ENCODE results near the gene RPS6KA3. TPM values are rescaled to one million over a fixed set of nuclear protein-coding genes. Genes with fewer than 3 reads are reported as not detected.
A peak's percentile ranks its signal among the peaks of the same experiment; 100 is the strongest.

Gene RPS6KA3
- total and polyA plus RNA-seq, 10 donors, result 8.4 to 85.9 (median 60.4) TPM

- Histone ChIP-seq H3K9me3 (no peaks in the 10 kb centered on the region), H3K4me3 (no peak overlapping the region), H3K36me3 (peaks cover 0 to 9% (median 4%) of the 10 kb centered on the region in 6 donors), H3K4me1 (peaks cover 19 to 29% (median 22%) of the 10 kb centered on the region in 6 donors), H3K27ac (no peak overlapping the region), H3K27me3 (replicated peaks in 1 of 7) (no peaks in the 10 kb centered on the region)
- no peak for DNase-seq
- TF ChIP-seq CTCF (IDR thresholded peaks at IDR 0.05 in 8 of 11, conservative IDR thresholded peaks at IDR 0.05 in 3 of 11), result no peak
- TF ChIP-seq POLR2AphosphoS5 (IDR thresholded peaks at IDR 0.05), result no peak
- no peak for TF ChIP-seq POLR2A (IDR thresholded peaks at IDR 0.05)
- 81 to 90% (median 86%) methylated on average over 6 of the region's 6 CpGs for WGBS, 5 donors
- intact Hi-C loops (cut with DNase I; ENCODE audit: low total_unique reads), result no loop called here
Observed at GRCh38 chrX:20143111-20143510, 123.6 kb downstream of the RPS6KA3 start.

- 0 to 6% (median 3%) methylated on average over 25 to 80 of the region's 82 CpGs for WGBS, 5 donors
- Histone ChIP-seq H3K27me3 (replicated peaks in 1 of 7) (no peaks in the 10 kb centered on the region), H3K4me1 (peaks cover 19 to 29% (median 22%) of the 10 kb centered on the region in 6 donors), H3K27ac (peak within 1 kb of the TSS; percentile 84 to 95 (median 90)), H3K36me3 (peaks cover 0 to 25% (median 17%) of the 10 kb centered on the region in 6 donors), H3K9me3 (no peaks in the 10 kb centered on the region), H3K4me3 (peak within 1 kb of the TSS; percentile 63 to 96 (median 68))
- DNase-seq, result peak; percentile 100
- intact Hi-C loops (cut with DNase I; ENCODE audit: low total_unique reads), result no loop called here
- TF ChIP-seq CTCF (IDR thresholded peaks at IDR 0.05 in 8 of 11, conservative IDR thresholded peaks at IDR 0.05 in 3 of 11) (peak in 2 of 11 experiments; percentile 14 to 24), POLR2A (IDR thresholded peaks at IDR 0.05) (peak in 2 of 3 donors; percentile 74 to 82), POLR2AphosphoS5 (IDR thresholded peaks at IDR 0.05) (peak; percentile 98 to 99 (median 99))
Observed at GRCh38 chrX:20141281-20142220, 125.2 kb downstream of the RPS6KA3 start, which contains the start of gene EIF1AX. Gene EIF1AX (minus strand): TSS chrX:20141838. CDS start chrX:20141640, 198 bp downstream.

- intact Hi-C loops (cut with DNase I; ENCODE audit: low total_unique reads), result no loop called here
- no peak for DNase-seq
- H3K27ac ChIP-seq, result peak overlapping the region in 2 of 8 donors; percentile 91 to 95
Observed at GRCh38 chrX:20140420-20140819, 126.3 kb downstream of the RPS6KA3 start.

More at GRCh38 chrX:20140420-20140819, 126.3 kb downstream of the RPS6KA3 start:
- Histone ChIP-seq H3K9me3 (no peaks in the 10 kb centered on the region), H3K27me3 (replicated peaks in 1 of 7) (no peaks in the 10 kb centered on the region), H3K36me3 (peaks cover 0 to 36% (median 24%) of the 10 kb centered on the region in 6 donors), H3K4me3 (peak overlapping the region; percentile 63 to 96 (median 68)), H3K4me1 (peaks cover 19 to 29% (median 24%) of the 10 kb centered on the region in 6 donors)
- 0 to 16% (median 5%) methylated on average over 3 of the region's 3 CpGs for WGBS, 5 donors
- TF ChIP-seq CTCF (IDR thresholded peaks at IDR 0.05 in 8 of 11, conservative IDR thresholded peaks at IDR 0.05 in 3 of 11) (no peak), POLR2A (IDR thresholded peaks at IDR 0.05) (no peak), POLR2AphosphoS5 (IDR thresholded peaks at IDR 0.05) (no peak)

Measured in spleen (tissue), 11 donors.